SK-N-SH treated with all-trans-retinoic acid at 6 μM for 48 hours (cell line): ENCODE measurements around the gene ZNF391.

Source experiments
- RARB ChIP-seq: fragments of 250-450 bp; sonication (Bioruptor Pico); IDR thresholded peaks from 2 replicates; pipeline ENCODE4 v1.8.0; 2021; ENCODE audit warnings: mild to moderate bottlenecking, moderate library complexity
- ZNF8 ChIP-seq: fragments of 450-650 bp; formaldehyde crosslinking; IDR thresholded peaks from 2 replicates; pipeline ENCODE4 v1.5.0; 2020; ENCODE audit warnings: mild to moderate bottlenecking, moderate library complexity

GRCh38 chr6:27428502-27428901 lies 39.9 kb downstream of the ZNF391 start:
- no peak for TF ChIP-seq RARB
- no peak for TF ChIP-seq ZNF8 (CRISPR knock-in tag)
